GM23248 (cell line): ENCODE data around the gene RFTN1. TPM values are rescaled to one million over a fixed set of nuclear protein-coding genes. Genes with fewer than 3 reads are reported as not detected.

Source experiments
- DNase-seq: peaks from one replicate; pipeline ENCODE4 v3.0.0-alpha.2; 2015
- H2AFZ ChIP-seq: fragments of 200-600 bp; sonication (generic); 2 replicates; pipeline ENCODE4 v1.6.1; 2016; ENCODE audit warnings: antibody characterized with exemption
- H3F3A ChIP-seq: fragments of 200-600 bp; sonication (generic); 2 replicates; pipeline ENCODE4 v1.6.1; 2016; ENCODE audit warnings: mild to moderate bottlenecking, antibody characterized with exemption, mixed run types; ENCODE audit not compliant: insufficient read depth
- H3K27ac ChIP-seq: fragments of 200-600 bp; sonication (generic); 2 replicates; pipeline ENCODE4 v1.5.1; 2016; ENCODE audit warnings: mild to moderate bottlenecking
- H3K27me3 ChIP-seq: fragments of 200-600 bp; sonication (generic); replicated peaks from 2 replicates; pipeline ENCODE4 v1.6.1; 2016; ENCODE audit warnings: mild to moderate bottlenecking; ENCODE audit not compliant: insufficient read depth
- H3K36me3 ChIP-seq: fragments of 200-600 bp; sonication (generic); 2 replicates; pipeline ENCODE4 v1.6.1; 2016; ENCODE audit warnings: low read depth, mild to moderate bottlenecking
- H3K4me1 ChIP-seq: fragments of 200-600 bp; sonication (generic); 2 replicates; pipeline ENCODE4 v1.6.1; 2016; ENCODE audit warnings: mild to moderate bottlenecking; ENCODE audit not compliant: insufficient read depth
- H3K4me2 ChIP-seq: fragments of 200-600 bp; sonication (generic); one replicate; pipeline ENCODE4 v1.6.1; 2016; ENCODE audit warnings: mild to moderate bottlenecking; ENCODE audit not compliant: unreplicated experiment
- H3K4me3 ChIP-seq: fragments of 200-600 bp; sonication (generic); 2 replicates; pipeline ENCODE4 v1.5.1; 2016; ENCODE audit warnings: mild to moderate bottlenecking
- H3K79me2 ChIP-seq: fragments of 200-600 bp; sonication (generic); 2 replicates; pipeline ENCODE4 v1.6.1; 2016; ENCODE audit warnings: mild to moderate bottlenecking; ENCODE audit not compliant: insufficient read depth
- H3K9ac ChIP-seq: fragments of 200-600 bp; sonication (generic); 2 replicates; pipeline ENCODE4 v1.6.1; 2016; ENCODE audit warnings: mild to moderate bottlenecking
- H3K9me2 ChIP-seq: fragments of 200-600 bp; sonication (generic); 2 replicates; pipeline ENCODE4 v1.6.1; 2016; ENCODE audit warnings: mixed run types, mild to moderate bottlenecking, moderate library complexity; ENCODE audit not compliant: insufficient read depth
- H3K9me3 ChIP-seq: fragments of 200-600 bp; sonication (generic); one replicate; pipeline ENCODE4 v1.6.1; 2017; ENCODE audit warnings: low read depth
- H4K20me1 ChIP-seq: fragments of 200-600 bp; sonication (generic); 2 replicates; pipeline ENCODE4 v1.6.0; 2016; ENCODE audit not compliant: insufficient read depth
- EZH2 ChIP-seq: fragments of 200-600 bp; sonication (generic); IDR thresholded peaks from 2 replicates; pipeline ENCODE4 v1.6.1; 2018; ENCODE audit warnings: antibody characterized with exemption, mild to moderate bottlenecking; ENCODE audit not compliant: insufficient read depth, poor library complexity, severe bottlenecking
- EZH2phosphoT487 ChIP-seq: fragments of 200-600 bp; sonication (generic); IDR thresholded peaks from 2 replicates; pipeline ENCODE4 v1.6.1; 2018; ENCODE audit warnings: antibody characterized with exemption, moderate library complexity, mild to moderate bottlenecking, low read depth; ENCODE audit not compliant: insufficient read depth
- WGBS, 2 experiments: methylation state at CpG; one replicate each; pipeline ENCODE4 v1.1.6; 2015 to 2017; ENCODE audit warnings: low lambda C conversion rate in 2 of 2, low coverage in 1 of 2; ENCODE audit errors: missing lambda C conversion rate in 2 of 2; 5-methylcytosine and 5-hydroxymethylcytosine counted together
- in situ Hi-C: fragments of 300-500 bp; cut with MboI; formaldehyde crosslinking; loops from 2 replicates; pipeline ENCODE4 v1.15.0; 2020
- polyA plus RNA-seq: library from polyadenylated mRNA; unstranded; fragments of >200 nt; fragmentation: Nextera tagmentation; extraction: Ambion mirVana; gene quantifications from 2 replicates; pipeline ENCODE4 v1.2.1, GENCODE V29; 2016
- total RNA-seq: library from RNA; depleted of rRNA; stranded (reverse); fragments of >200 nt; shearing (Covaris generic); gene quantifications from 2 replicates; pipeline ENCODE4 v1.2.3, GENCODE V29; 2014

Gene RFTN1
- total and polyA plus RNA-seq, 2 experiments from 2014 or later, result 43.1 to 77.7 TPM

- 100% methylated on average over 1 of the region's 1 CpG for WGBS, 2 experiments
- in situ Hi-C loops, result loop anchor here (25.0 kb wide), 2 partner anchors 749 to 924 kb away; no protein-coding TSS in a partner anchor
- no peaks in the 10 kb centered on the region for H3K9me3 ChIP-seq
- H3K27ac ChIP-seq, result no peak overlapping the region
- TF ChIP-seq EZH2, result no peak
- H2AFZ ChIP-seq, result no peak overlapping the region
- H3K4me2 ChIP-seq, result no peak overlapping the region
- H4K20me1 ChIP-seq, result no peaks in the 10 kb centered on the region
- H3K79me2 ChIP-seq, result 0 out of 2 replicates have a peak, but pooled peaks cover 12% of the 10 kb centered on the region
- no peaks in the 10 kb centered on the region for H3K36me3 ChIP-seq
- H3K4me1 ChIP-seq, result peaks cover 19% of the 10 kb centered on the region
- H3K9ac ChIP-seq, result no peak overlapping the region
- DNase-seq, result no peak
- peaks cover 17% of the 10 kb centered on the region; the same call in 1 of the 2 replicates for H3F3A ChIP-seq
- no peaks in the 10 kb centered on the region for H3K27me3 ChIP-seq
- no peaks in the 10 kb centered on the region for H3K9me2 ChIP-seq
- no peak overlapping the region for H3K4me3 ChIP-seq
These were observed 224.8 kb downstream of the RFTN1 start for GRCh38 chr3:16288664-16289063.

GRCh38 chr3:16286751-16287543 lies 226.6 kb downstream of the RFTN1 start:
- DNase-seq, result no peak
- Histone ChIP-seq H3K9me2 (no peaks in the 10 kb centered on the region), H2AFZ (no peak overlapping the region), H3K4me3 (no peak overlapping the region), H4K20me1 (no peaks in the 10 kb centered on the region), H3K9ac (no peak overlapping the region), H3K4me2 (no peak overlapping the region), H3K79me2 (no peaks in the 10 kb centered on the region), H3K36me3 (no peaks in the 10 kb centered on the region), H3K9me3 (no peaks in the 10 kb centered on the region), H3K27ac (no peak overlapping the region), H3K27me3 (no peaks in the 10 kb centered on the region), H3K4me1 (peaks cover 19% of the 10 kb centered on the region), H3F3A (peaks cover 17% of the 10 kb centered on the region; the same call in 1 of the 2 replicates)
- 91 to 94% methylated on average over 6 of the region's 6 CpGs for WGBS, 2 experiments
- in situ Hi-C loops, result loop anchor here (25.0 kb wide), 2 partner anchors 750 to 925 kb away; no protein-coding TSS in a partner anchor
- TF ChIP-seq EZH2phosphoT487 (no peak), EZH2 (no peak)

GRCh38 chr3:16286161-16286560 lies 227.3 kb downstream of the RFTN1 start:
- H3K9me2 ChIP-seq, result no peaks in the 10 kb centered on the region
- H3F3A ChIP-seq, result peaks cover 13% of the 10 kb centered on the region; the same call in 1 of the 2 replicates
- no peak overlapping the region for H3K9ac ChIP-seq
- in situ Hi-C loops, result loop anchor here (25.0 kb wide), 2 partner anchors 751 to 926 kb away; no protein-coding TSS in a partner anchor
- H3K4me3 ChIP-seq, result no peak overlapping the region
- no peak overlapping the region for H2AFZ ChIP-seq
- H3K9me3 ChIP-seq, result no peaks in the 10 kb centered on the region
- no peaks in the 10 kb centered on the region for H3K36me3 ChIP-seq
- H3K27me3 ChIP-seq, result no peaks in the 10 kb centered on the region
- no peaks in the 10 kb centered on the region for H3K79me2 ChIP-seq
- peaks cover 18% of the 10 kb centered on the region for H3K4me1 ChIP-seq
- no peaks in the 10 kb centered on the region for H4K20me1 ChIP-seq
- H3K4me2 ChIP-seq, result no peak overlapping the region
- WGBS, 2 experiments, result 100% methylated on average over 3 of the region's 3 CpGs
- no peak overlapping the region for H3K27ac ChIP-seq
- TF ChIP-seq EZH2, result no peak
- TF ChIP-seq EZH2phosphoT487, result no peak
- DNase-seq, result no peak

- in situ Hi-C loops, result loop anchor here (25.0 kb wide), 2 partner anchors 753 to 928 kb away; no protein-coding TSS in a partner anchor
- Histone ChIP-seq H3K9ac (no peak overlapping the region), H3K79me2 (no peaks in the 10 kb centered on the region), H2AFZ (no peak overlapping the region), H3K4me3 (no peak overlapping the region), H3K9me3 (no peaks in the 10 kb centered on the region), H3K36me3 (no peaks in the 10 kb centered on the region), H3F3A (peaks cover 7% of the 10 kb centered on the region; the same call in 1 of the 2 replicates), H3K4me2 (no peak overlapping the region), H3K27ac (no peak overlapping the region), H3K9me2 (no peaks in the 10 kb centered on the region), H3K27me3 (no peaks in the 10 kb centered on the region), H3K4me1 (peaks cover 7% of the 10 kb centered on the region), H4K20me1 (no peaks in the 10 kb centered on the region)
- DNase-seq, result no peak
- no peak for TF ChIP-seq EZH2phosphoT487
- TF ChIP-seq EZH2, result no peak
- WGBS, 2 experiments, result 97 to 100% methylated on average over 1 of the region's 1 CpG
These were observed 228.9 kb downstream of the RFTN1 start for GRCh38 chr3:16284633-16285032.
